ENCODE measurements around the gene NME9. TPM values are rescaled to one million over a fixed set of nuclear protein-coding genes. Genes with fewer than 3 reads are reported as not detected.

The NME9 gene
- total and polyA plus RNA-seq, 7 experiments from 2014 or later, result 0.52 to 2.0 (median 0.71) TPM; not detected in 1

Other genes starting within 250 kb of the NME9 start
- gene DZIP1L, start 214.2 kb downstream of the NME9 start, total RNA-seq, result under 1 TPM in 1 of 5 experiments, not detected in 4; 0.15 TPM
- not detected for gene DZIP1L, start 214.2 kb downstream of the NME9 start, polyA plus RNA-seq
- gene A4GNT, start 197.5 kb downstream of the NME9 start, total RNA-seq, result not detected
- gene A4GNT, start 197.5 kb downstream of the NME9 start, polyA plus RNA-seq, result not detected
- 10 to 100 TPM; 15.4 to 28.2 (median 20.8) TPM for gene DBR1, start 154.9 kb downstream of the NME9 start, total RNA-seq
- 10 to 100 TPM; 14.7 to 23.2 TPM for gene DBR1, start 154.9 kb downstream of the NME9 start, polyA plus RNA-seq
- gene ARMC8, start 142.6 kb downstream of the NME9 start, total RNA-seq, result 10 to 100 TPM; 51.9 to 72.3 (median 67.0) TPM
- gene ARMC8, start 142.6 kb downstream of the NME9 start, polyA plus RNA-seq, result 10 to 100 TPM; 43.3 to 44.1 TPM
- 1 to 10 TPM in 2 of 5 experiments, under 1 TPM in 3; 0.05 to 4.9 (median 0.80) TPM for gene MRAS, start 18.7 kb upstream of the NME9 start, total RNA-seq
- not detected for gene MRAS, start 18.7 kb upstream of the NME9 start, polyA plus RNA-seq
- under 1 TPM in 2 of 5 experiments, not detected in 3; 0.32 to 0.41 TPM for gene ESYT3, start 104.8 kb upstream of the NME9 start, total RNA-seq
- under 1 TPM in 1 of 2 donors, not detected in 1; 0.14 TPM for gene ESYT3, start 104.8 kb upstream of the NME9 start, polyA plus RNA-seq

Measured in naive thymus-derived CD4-positive, alpha-beta T cell (primary cell).